ENCODE measurements around the gene TARDBP.
A peak's percentile ranks its signal among the peaks of the same experiment; 100 is the strongest.
"Not testable (repeated sequence)": the region's sequence is repeated elsewhere in the genome, so short reads cannot be mapped to it uniquely, and the experiment has no call there.

The TARDBP gene

GRCh38 chr1:10987840-10988417, 24.5 kb upstream of the TARDBP start:
- Mint-ChIP-seq H3K9me3 (no peaks in the 10 kb centered on the region), H3K4me3 (no peak overlapping the region), H3K4me1 (no peaks in the 10 kb centered on the region), H3K27me3 (no peaks in the 10 kb centered on the region), H3K27ac (no peak overlapping the region), H3K36me3 (no peaks in the 10 kb centered on the region)

GRCh38 chr1:10989095-10989494, 23.4 kb upstream of the TARDBP start:
- Mint-ChIP-seq H3K27me3 (no peaks in the 10 kb centered on the region), H3K4me1 (no peaks in the 10 kb centered on the region), H3K4me3 (no peak overlapping the region), H3K36me3 (no peaks in the 10 kb centered on the region), H3K27ac (no peak overlapping the region), H3K9me3 (no peaks in the 10 kb centered on the region)

GRCh38 chr1:10989920-10990516, 22.4 kb upstream of the TARDBP start:
- not testable (repeated sequence) for H3K4me3 Mint-ChIP-seq, H3K27me3 Mint-ChIP-seq, H3K4me1 Mint-ChIP-seq, H3K9me3 Mint-ChIP-seq, H3K27ac Mint-ChIP-seq, H3K36me3 Mint-ChIP-seq

- Mint-ChIP-seq H3K27me3 (no peaks in the 10 kb centered on the region), H3K36me3 (no peaks in the 10 kb centered on the region), H3K9me3 (no peaks in the 10 kb centered on the region), H3K4me1 (no peaks in the 10 kb centered on the region), H3K4me3 (no peak overlapping the region), H3K27ac (no peak overlapping the region)
These were observed 21.6 kb upstream of the TARDBP start for GRCh38 chr1:10990828-10991227.

- H3K4me1 Mint-ChIP-seq, H3K27ac Mint-ChIP-seq, H3K9me3 Mint-ChIP-seq, H3K27me3 Mint-ChIP-seq, H3K36me3 Mint-ChIP-seq, H3K4me3 Mint-ChIP-seq: not testable (repeated sequence)
These were observed 20.4 kb upstream of the TARDBP start for GRCh38 chr1:10992004-10992403.

GRCh38 chr1:10992864-10993263, 19.6 kb upstream of the TARDBP start:
- no peaks in the 10 kb centered on the region for H3K36me3 Mint-ChIP-seq
- no peak overlapping the region for H3K27ac Mint-ChIP-seq
- H3K4me1 Mint-ChIP-seq, result no peaks in the 10 kb centered on the region
- H3K9me3 Mint-ChIP-seq, result no peaks in the 10 kb centered on the region
- no peaks in the 10 kb centered on the region for H3K27me3 Mint-ChIP-seq
- no peak overlapping the region for H3K4me3 Mint-ChIP-seq

GRCh38 chr1:10996100-10996499, 16.4 kb upstream of the TARDBP start:
- Mint-ChIP-seq H3K4me1 (no peaks in the 10 kb centered on the region), H3K4me3 (no peak overlapping the region), H3K9me3 (no peaks in the 10 kb centered on the region), H3K36me3 (no peaks in the 10 kb centered on the region), H3K27me3 (no peaks in the 10 kb centered on the region), H3K27ac (no peak overlapping the region)

- H3K27me3 Mint-ChIP-seq, result no peaks in the 10 kb centered on the region
- H3K36me3 Mint-ChIP-seq, result no peaks in the 10 kb centered on the region
- H3K4me1 Mint-ChIP-seq, result no peaks in the 10 kb centered on the region
- no peak overlapping the region for H3K27ac Mint-ChIP-seq
- no peak overlapping the region for H3K4me3 Mint-ChIP-seq
- no peaks in the 10 kb centered on the region for H3K9me3 Mint-ChIP-seq
These were observed 11.9 kb upstream of the TARDBP start for GRCh38 chr1:11000526-11000925.

- peak overlapping the region; percentile 98 for H3K4me3 Mint-ChIP-seq
- peak overlapping the region; percentile 98 for H3K27ac Mint-ChIP-seq
- H3K27me3 Mint-ChIP-seq, result no peaks in the 10 kb centered on the region
- H3K9me3 Mint-ChIP-seq, result no peaks in the 10 kb centered on the region
- peaks cover 29% of the 10 kb centered on the region for H3K4me1 Mint-ChIP-seq
- peaks cover 9% of the 10 kb centered on the region for H3K36me3 Mint-ChIP-seq
These were observed 692 bp downstream of the TARDBP start for GRCh38 chr1:11013160-11013531.

- not testable (repeated sequence) for H3K27ac Mint-ChIP-seq, H3K27me3 Mint-ChIP-seq, H3K9me3 Mint-ChIP-seq, H3K4me3 Mint-ChIP-seq
- Mint-ChIP-seq H3K36me3 (peaks cover 22% of the 10 kb centered on the region), H3K4me1 (peaks cover 48% of the 10 kb centered on the region)
These were observed 6.9 kb downstream of the TARDBP start for GRCh38 chr1:11019358-11019757.

GRCh38 chr1:11019971-11020370, 7.5 kb downstream of the TARDBP start:
- Mint-ChIP-seq H3K36me3 (peaks cover 22% of the 10 kb centered on the region), H3K27me3 (no peaks in the 10 kb centered on the region), H3K4me3 (no peak overlapping the region), H3K9me3 (no peaks in the 10 kb centered on the region), H3K4me1 (peaks cover 46% of the 10 kb centered on the region), H3K27ac (no peak overlapping the region)

GRCh38 chr1:11023201-11023600, 10.7 kb downstream of the TARDBP start:
- H3K27me3 Mint-ChIP-seq, result no peaks in the 10 kb centered on the region
- peaks cover 19% of the 10 kb centered on the region for H3K36me3 Mint-ChIP-seq
- peaks cover 32% of the 10 kb centered on the region for H3K4me1 Mint-ChIP-seq
- no peaks in the 10 kb centered on the region for H3K9me3 Mint-ChIP-seq
- peak overlapping the region; percentile 32 for H3K27ac Mint-ChIP-seq
- H3K4me3 Mint-ChIP-seq, result no peak overlapping the region

GRCh38 chr1:11024154-11024873, 11.9 kb downstream of the TARDBP start:
- H3K4me3 Mint-ChIP-seq, result no peak overlapping the region
- H3K4me1 Mint-ChIP-seq, result peaks cover 24% of the 10 kb centered on the region
- H3K9me3 Mint-ChIP-seq, result no peaks in the 10 kb centered on the region
- H3K27me3 Mint-ChIP-seq, result no peaks in the 10 kb centered on the region
- H3K27ac Mint-ChIP-seq, result peak overlapping the region; percentile 68
- H3K36me3 Mint-ChIP-seq, result peaks cover 19% of the 10 kb centered on the region

- Mint-ChIP-seq H3K36me3 (peaks cover 19% of the 10 kb centered on the region), H3K4me1 (peaks cover 24% of the 10 kb centered on the region), H3K27ac (no peak overlapping the region), H3K27me3 (no peaks in the 10 kb centered on the region), H3K4me3 (no peak overlapping the region), H3K9me3 (no peaks in the 10 kb centered on the region)
These were observed 12.4 kb downstream of the TARDBP start for GRCh38 chr1:11024874-11025203.

- H3K27me3 Mint-ChIP-seq, result no peaks in the 10 kb centered on the region
- peaks cover 17% of the 10 kb centered on the region for H3K36me3 Mint-ChIP-seq
- peaks cover 24% of the 10 kb centered on the region for H3K4me1 Mint-ChIP-seq
- no peak overlapping the region for H3K27ac Mint-ChIP-seq
- no peak overlapping the region for H3K4me3 Mint-ChIP-seq
- H3K9me3 Mint-ChIP-seq, result no peaks in the 10 kb centered on the region
These were observed 13.2 kb downstream of the TARDBP start for GRCh38 chr1:11025618-11026017.

- Mint-ChIP-seq H3K4me1 (peaks cover 24% of the 10 kb centered on the region), H3K36me3 (peaks cover 17% of the 10 kb centered on the region), H3K4me3 (no peak overlapping the region), H3K27me3 (no peaks in the 10 kb centered on the region), H3K27ac (no peak overlapping the region), H3K9me3 (no peaks in the 10 kb centered on the region)
These were observed 13.6 kb downstream of the TARDBP start for GRCh38 chr1:11026052-11026451.

GRCh38 chr1:11026903-11027302, 14.4 kb downstream of the TARDBP start:
- Mint-ChIP-seq H3K4me3 (no peak overlapping the region), H3K9me3 (no peaks in the 10 kb centered on the region), H3K4me1 (peaks cover 22% of the 10 kb centered on the region), H3K27me3 (no peaks in the 10 kb centered on the region), H3K27ac (peak overlapping the region; percentile 9), H3K36me3 (peaks cover 16% of the 10 kb centered on the region)
